ENCODE results near the gene NGFR. TPM values are rescaled to one million over a fixed set of nuclear protein-coding genes. Genes with fewer than 3 reads are reported as not detected.

The NGFR gene
- total and polyA plus RNA-seq, 3 donors from 2014 or later, result 11.3 to 21.5 (median 20.6) TPM

DNA sequence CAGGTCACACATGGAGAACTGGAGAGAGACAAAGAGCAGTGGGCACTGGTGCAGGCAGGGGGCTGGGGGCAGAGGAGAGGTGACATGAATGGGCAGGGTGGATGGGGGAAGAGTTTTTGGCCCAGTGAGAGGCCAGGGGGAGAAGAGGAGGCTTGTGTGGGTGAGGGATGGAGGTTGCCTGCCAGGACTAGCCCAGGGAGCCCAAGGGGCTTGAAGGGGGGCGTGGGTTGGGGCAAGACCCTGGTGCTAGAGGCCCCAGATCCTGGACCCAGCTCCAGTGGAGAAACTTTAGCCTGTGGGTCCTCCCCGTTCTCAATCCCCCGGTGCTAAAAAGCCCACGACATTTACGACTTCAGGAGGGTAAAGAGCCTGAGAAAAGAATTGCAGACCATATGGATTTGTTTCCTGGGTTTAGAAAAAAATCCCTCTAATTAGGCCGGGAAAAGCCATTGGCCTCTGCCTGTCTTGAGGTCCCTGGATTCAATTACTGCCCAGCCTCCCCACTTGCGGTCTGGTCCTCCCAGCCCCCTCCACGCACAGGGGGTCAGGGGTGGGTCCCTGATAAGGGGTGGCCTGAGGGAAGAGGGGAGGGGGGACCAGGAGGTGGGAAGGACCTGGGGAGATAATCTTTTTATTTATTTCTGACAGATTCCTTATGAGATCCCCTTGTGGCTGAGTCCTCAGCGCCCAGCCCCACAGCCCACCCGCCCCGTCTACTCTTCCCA, 33.0 kb downstream of the NGFR start:
- TF ChIP-seq, protein P1, sequence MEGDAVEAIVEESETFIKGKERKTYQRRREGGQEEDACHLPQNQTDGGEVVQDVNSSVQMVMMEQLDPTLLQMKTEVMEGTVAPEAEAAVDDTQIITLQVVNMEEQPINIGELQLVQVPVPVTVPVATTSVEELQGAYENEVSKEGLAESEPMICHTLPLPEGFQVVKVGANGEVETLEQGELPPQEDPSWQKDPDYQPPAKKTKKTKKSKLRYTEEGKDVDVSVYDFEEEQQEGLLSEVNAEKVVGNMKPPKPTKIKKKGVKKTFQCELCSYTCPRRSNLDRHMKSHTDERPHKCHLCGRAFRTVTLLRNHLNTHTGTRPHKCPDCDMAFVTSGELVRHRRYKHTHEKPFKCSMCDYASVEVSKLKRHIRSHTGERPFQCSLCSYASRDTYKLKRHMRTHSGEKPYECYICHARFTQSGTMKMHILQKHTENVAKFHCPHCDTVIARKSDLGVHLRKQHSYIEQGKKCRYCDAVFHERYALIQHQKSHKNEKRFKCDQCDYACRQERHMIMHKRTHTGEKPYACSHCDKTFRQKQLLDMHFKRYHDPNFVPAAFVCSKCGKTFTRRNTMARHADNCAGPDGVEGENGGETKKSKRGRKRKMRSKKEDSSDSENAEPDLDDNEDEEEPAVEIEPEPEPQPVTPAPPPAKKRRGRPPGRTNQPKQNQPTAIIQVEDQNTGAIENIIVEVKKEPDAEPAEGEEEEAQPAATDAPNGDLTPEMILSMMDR (IDR thresholded peaks at IDR 0.05), result no peak
- TF ChIP-seq POLR2A (IDR thresholded peaks at IDR 0.05), result no peak
- Histone ChIP-seq H3K36me3 (ENCODE audit: low read depth, missing control alignments) (no peaks in the 10 kb centered on the region), H3K4me3 (no peak overlapping the region), H3K9me3 (no peaks in the 10 kb centered on the region), H3K4me1 (no peaks in the 10 kb centered on the region), H3K27me3 (no peaks in the 10 kb centered on the region), H3K27ac (no peak overlapping the region)
- DNase-seq, result no peak
- 83 to 89% methylated on average over 11 of the region's 11 CpGs for WGBS, 2 donors
- intact Hi-C loops (cut with DNase I; ENCODE audit: low total_unique reads), result no loop called here

DNA sequence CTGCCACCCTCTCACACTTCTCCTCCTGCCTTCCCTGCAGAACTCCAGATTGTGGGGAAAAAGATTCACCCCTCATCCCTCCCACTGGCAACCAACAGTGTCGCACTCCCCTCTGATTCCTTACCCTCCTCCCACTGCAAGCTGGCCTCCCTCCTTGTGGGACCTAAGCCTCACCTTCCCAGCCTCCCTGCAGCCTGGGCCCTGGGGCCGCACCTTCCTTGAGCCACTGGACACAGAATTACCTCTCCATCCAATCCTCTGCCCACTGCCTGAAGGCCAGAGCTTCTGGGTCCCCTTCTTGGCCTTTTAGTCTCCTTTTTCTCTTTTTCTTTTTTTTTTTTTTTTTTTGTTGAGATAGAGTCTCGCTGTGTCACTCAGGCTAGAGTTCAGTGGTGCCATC, 33.9 kb downstream of the NGFR start:
- H3K9me3 ChIP-seq, result no peaks in the 10 kb centered on the region
- no peaks in the 10 kb centered on the region for H3K4me1 ChIP-seq
- 89 to 96% methylated on average over 3 of the region's 3 CpGs for WGBS, 2 donors
- H3K27me3 ChIP-seq, result no peaks in the 10 kb centered on the region
- TF ChIP-seq, protein P1 (IDR thresholded peaks at IDR 0.05), result no peak
- no peak for TF ChIP-seq POLR2A (IDR thresholded peaks at IDR 0.05)
- DNase-seq, result no peak
- H3K27ac ChIP-seq, result no peak overlapping the region
- no peaks in the 10 kb centered on the region for H3K36me3 ChIP-seq (ENCODE audit: low read depth, missing control alignments)
- intact Hi-C loops (cut with DNase I; ENCODE audit: low total_unique reads), result no loop called here
- no peak overlapping the region for H3K4me3 ChIP-seq

DNA sequence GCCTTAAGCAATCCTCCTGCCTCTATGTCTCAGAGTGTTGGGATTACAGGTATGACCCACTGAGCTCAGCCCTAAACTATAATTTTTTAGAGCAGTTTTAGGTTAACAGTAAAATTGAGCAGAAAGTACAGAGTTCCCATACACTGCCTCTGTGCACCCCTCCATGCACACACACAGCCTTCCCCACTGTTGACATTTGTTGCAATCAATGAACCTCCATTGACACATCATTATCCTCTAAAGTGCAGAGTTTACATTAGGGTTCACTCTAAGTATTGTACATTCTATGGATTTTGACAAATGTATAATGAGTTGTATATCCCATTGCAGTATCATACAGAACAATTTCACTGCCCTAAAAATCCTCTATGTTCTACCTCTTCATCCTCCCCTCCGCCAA, 35.0 kb downstream of the NGFR start:
- Histone ChIP-seq H3K4me3 (no peak overlapping the region), H3K4me1 (no peaks in the 10 kb centered on the region), H3K27me3 (no peaks in the 10 kb centered on the region), H3K27ac (no peak overlapping the region), H3K9me3 (no peaks in the 10 kb centered on the region), H3K36me3 (ENCODE audit: low read depth, missing control alignments) (no peaks in the 10 kb centered on the region)
- TF ChIP-seq, protein P1 (IDR thresholded peaks at IDR 0.05), result no peak
- no peak for TF ChIP-seq POLR2A (IDR thresholded peaks at IDR 0.05)
- 100% methylated on average over 1 of the region's 1 CpG for WGBS, 2 donors
- intact Hi-C loops (cut with DNase I; ENCODE audit: low total_unique reads), result no loop called here
- no peak for DNase-seq

DNA sequence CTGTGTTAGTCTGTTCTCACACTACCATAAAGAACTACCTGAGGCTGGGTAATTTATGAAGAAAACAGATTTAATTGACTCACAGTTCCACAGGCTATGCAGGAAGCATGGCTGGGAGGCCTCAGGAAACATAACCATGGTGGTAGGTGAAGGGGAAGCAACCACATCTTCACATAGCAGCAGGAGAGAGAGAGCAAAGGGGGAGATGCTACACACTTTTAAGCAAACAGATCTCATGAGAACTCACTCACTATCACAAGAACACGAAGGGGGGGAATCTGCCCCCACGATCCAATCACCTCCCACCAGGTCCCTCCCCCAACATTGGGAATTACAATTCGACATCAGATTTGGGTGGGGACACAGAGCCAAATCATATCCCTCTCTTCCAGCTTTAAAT, 48.8 kb downstream of the NGFR start:
- DNase-seq, result no peak
- H3K27ac ChIP-seq, result no peak overlapping the region
- no peaks in the 10 kb centered on the region for H3K27me3 ChIP-seq
- peaks cover 16% of the 10 kb centered on the region for H3K4me1 ChIP-seq
- intact Hi-C loops (cut with DNase I; ENCODE audit: low total_unique reads), result no loop called here
- no peaks in the 10 kb centered on the region for H3K9me3 ChIP-seq
- H3K36me3 ChIP-seq (ENCODE audit: low read depth, missing control alignments), result no peaks in the 10 kb centered on the region
- TF ChIP-seq, protein P1 (IDR thresholded peaks at IDR 0.05), result no peak
- no peak for TF ChIP-seq POLR2A (IDR thresholded peaks at IDR 0.05)
- no peak overlapping the region for H3K4me3 ChIP-seq
- 73 to 100% methylated on average over 1 to 3 of the region's 3 CpGs for WGBS, 2 donors

Data from testis (tissue), 3 donors.